Hematopoietic multipotent progenitor cell treated with erythropoietin and hydrocortisone succinate and interleukin-3 and kit ligand, for 4 days (in vitro differentiated cells): Measurements from ENCODE around the gene RYR3.

Experiments used
- DNase-seq: peaks from one replicate; pipeline ENCODE4 v3.0.0-alpha.2; 2015

RYR3 gene

GRCh38 chr15:33322091-33322490 lies 11.3 kb downstream of the RYR3 start:
- no peak for DNase-seq

GRCh38 chr15:33324609-33325008 lies 13.8 kb downstream of the RYR3 start:
- no peak for DNase-seq

DNA sequence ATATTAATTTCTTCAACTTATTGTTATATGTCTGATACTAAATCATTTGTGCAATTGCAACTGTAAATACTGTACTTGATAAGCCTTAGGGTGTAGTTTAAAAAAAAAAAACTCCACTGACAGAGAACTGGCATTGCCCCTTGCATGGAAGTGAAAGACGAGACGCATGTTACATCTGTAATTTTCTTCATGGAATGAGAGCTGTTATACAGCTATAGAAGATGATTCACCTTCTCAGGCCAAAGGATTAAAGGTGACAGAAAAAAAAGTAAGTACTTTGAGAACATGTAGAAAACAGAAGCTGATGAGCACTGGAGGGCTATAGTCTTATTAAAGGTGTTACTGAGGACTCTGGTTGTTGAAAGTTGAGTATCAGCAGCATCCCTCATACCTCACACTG lies 16.1 kb downstream of the RYR3 start:
- DNase-seq: no peak

GRCh38 chr15:33328106-33328505 lies 17.3 kb downstream of the RYR3 start:
- DNase-seq: peak; percentile 49

GRCh38 chr15:33329457-33329856 lies 18.7 kb downstream of the RYR3 start:
- no peak for DNase-seq

DNA sequence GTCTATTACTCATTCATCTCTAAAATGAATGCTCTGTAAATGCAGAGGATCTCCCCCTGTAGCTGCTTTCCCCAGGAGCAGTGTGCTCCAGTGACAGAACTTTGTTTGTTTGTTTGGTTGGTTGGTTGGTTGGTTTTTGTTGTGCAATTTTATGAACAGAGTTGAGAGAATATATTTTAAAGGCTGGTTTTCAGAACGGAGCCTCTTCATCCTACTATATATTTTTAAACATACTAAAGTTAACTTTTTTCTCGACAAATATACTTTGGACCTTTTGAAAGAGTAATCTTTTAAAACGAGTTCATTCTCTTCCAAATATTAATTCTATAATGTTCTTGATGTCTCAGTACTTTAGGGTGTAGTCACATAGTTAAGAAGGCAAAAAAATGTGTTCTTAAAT lies 20.2 kb downstream of the RYR3 start:
- DNase-seq: no peak

DNA sequence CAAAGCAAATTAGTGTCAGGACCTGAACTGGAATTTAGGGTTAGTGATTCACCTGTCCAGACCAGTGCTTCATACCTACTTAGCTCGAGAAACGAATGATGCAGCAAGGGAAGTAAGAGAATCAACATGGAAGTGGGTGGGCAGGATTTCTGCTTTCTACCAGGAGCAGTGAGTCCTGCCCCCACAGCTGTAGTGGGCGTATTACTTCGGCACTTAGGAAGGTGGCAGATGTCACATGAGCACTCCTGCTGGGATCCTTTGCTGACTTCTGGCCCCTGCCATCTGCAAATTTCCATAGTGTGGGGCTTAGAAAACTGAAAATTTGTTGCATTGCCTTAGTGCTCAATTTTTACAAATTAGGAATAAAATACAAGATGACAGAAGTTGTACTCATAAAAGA lies 31.2 kb downstream of the RYR3 start:
- no peak for DNase-seq

- DNase-seq: no peak
Observed at GRCh38 chr15:33343275-33343674, 32.5 kb downstream of the RYR3 start.

GRCh38 chr15:33344111-33344510 lies 33.3 kb downstream of the RYR3 start:
- no peak for DNase-seq

- DNase-seq: no peak
Observed at GRCh38 chr15:33344530-33344929, 33.8 kb downstream of the RYR3 start.

- no peak for DNase-seq
Observed at GRCh38 chr15:33354411-33354810, 43.6 kb downstream of the RYR3 start.

DNA sequence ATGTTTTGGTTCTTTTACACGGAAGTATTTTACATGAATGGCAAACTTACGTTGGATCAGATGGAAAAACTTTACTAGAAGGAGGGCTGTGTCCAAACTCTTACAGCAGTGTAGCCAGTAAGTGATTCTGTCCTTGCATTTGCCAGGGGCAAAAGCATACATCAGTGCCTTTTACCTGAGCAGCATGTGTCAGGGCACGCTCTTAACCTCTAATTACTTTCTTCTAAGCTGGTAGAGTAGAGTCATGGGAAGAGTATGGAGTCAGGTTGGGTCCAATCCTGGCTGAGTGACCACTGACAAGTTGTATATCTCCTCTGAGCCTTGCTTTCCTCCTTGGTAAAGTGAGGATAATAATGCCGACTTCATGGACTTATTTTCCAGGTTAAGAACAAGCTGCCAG lies 47.1 kb downstream of the RYR3 start:
- DNase-seq: no peak

DNA sequence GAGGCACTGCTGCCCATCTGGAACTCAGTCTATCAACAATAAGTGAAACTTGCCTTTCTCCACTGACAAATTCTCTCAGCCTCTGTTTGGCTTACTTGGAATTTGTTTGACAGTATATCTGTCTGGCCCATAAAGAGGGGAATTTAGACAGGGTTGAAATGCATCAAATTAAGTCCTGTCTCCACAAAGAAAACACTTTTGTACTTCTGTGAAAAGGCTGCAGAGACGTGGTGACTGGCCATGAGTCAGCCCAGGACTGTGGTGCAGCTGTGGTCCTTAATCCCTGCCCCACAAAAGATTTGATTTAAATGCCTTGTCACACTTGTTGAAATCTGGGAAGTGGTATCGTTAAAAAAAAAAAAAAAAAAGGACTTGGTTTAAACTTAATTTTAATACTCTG lies 47.5 kb downstream of the RYR3 start:
- peak; percentile 24 for DNase-seq

DNA sequence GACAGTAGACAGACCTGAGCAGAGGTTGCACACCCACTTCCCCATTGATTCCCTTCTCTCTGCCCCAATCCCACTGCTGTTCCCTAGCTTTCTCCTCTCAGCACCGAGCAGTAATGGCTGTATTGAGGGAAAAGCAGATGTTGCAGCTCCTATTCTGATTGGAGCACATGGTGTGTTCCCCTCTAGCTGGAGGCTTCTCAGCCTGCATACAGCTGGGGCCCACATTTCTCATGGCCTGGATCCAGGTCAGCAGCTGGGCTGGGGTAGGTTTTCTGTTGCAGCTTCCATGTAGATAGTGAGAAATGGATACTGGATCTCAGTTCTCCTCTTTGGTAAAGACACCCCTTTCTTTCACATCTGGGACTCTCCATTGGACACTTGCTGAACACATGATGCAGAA lies 50.1 kb downstream of the RYR3 start:
- no peak for DNase-seq

- DNase-seq: no peak
Observed at GRCh38 chr15:33369941-33370622, 59.3 kb downstream of the RYR3 start.

- DNase-seq: no peak
Observed at GRCh38 chr15:33370623-33371020, 59.9 kb downstream of the RYR3 start.

- DNase-seq: no peak
Observed at GRCh38 chr15:33371159-33371558, 60.4 kb downstream of the RYR3 start.

DNA sequence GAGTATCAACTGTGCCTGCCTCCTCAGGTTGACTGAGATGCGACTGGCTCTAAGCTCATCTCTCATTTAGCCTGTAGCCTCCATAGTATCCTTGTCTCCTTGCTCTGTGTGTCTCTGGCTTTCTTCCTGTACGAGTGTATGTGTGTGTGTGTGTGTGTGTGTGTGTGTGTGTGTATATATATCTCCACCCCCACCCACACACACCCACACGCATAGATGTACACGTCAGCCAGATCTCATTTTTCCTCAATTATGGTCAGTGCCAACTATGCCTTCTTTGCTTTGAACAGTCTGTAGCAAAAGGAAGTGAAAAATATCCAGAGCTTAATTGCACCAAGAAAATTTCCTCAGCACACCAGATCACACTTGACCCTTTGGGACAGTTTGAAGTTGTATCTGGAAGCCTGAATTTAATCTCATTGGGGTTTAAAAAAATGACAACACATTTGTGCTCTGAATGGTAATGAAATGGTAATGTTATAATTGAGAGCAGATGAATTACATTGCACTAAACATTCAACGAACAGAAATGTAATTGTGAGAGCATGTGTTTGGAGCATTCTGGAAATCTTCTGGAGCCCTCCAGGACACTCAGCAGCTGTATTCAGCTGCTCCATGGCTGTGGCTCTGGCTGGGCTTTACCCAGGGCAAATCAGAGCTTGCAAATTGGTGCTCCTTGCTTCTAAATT lies 63.6 kb downstream of the RYR3 start:
- no peak for DNase-seq

DNA sequence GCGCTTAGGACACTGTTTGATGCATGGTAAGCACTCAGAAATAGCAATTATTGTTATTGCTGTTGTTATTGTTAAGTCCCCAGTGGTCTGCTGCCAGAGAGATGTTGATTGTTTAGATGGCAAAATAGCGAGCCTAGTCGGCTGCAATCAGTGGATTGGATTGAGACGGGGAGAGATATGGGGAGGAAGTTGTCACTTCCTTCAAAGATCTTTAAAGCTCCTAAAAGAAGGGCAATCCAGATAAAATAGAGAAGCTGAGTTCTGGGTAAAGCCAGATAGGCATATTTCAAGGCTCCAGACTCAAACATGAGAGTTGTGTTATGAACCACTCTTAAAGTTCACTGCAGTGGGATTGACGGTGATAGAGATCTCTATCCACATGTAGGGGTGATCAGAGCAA lies 64.5 kb downstream of the RYR3 start:
- peak; percentile 51 for DNase-seq

DNA sequence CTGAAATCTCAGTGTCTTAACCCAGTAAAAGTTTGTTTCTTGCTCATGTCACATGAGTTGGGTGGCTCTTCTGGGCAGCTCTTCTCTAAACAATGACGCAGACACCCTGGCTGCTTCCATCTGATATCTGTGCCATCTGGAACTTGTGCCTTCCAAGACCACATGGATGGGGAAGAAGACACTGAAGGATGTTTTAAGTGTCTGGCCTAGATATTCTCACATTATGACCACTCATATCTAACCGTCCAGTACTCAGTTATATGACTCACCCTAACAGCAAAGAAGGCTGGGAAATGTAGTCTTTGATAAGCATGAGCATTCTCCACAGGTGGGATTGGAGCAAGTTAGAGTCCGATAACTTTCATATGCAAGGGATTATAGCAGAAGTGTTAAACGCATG lies 66.4 kb downstream of the RYR3 start:
- peak; percentile 79 for DNase-seq

GRCh38 chr15:33378866-33379480 lies 68.2 kb downstream of the RYR3 start:
- DNase-seq: peak; percentile 54

- DNase-seq: no peak
Observed at GRCh38 chr15:33380406-33380805, 69.6 kb downstream of the RYR3 start.

- DNase-seq: no peak
Observed at GRCh38 chr15:33382491-33382890, 71.7 kb downstream of the RYR3 start.

DNA sequence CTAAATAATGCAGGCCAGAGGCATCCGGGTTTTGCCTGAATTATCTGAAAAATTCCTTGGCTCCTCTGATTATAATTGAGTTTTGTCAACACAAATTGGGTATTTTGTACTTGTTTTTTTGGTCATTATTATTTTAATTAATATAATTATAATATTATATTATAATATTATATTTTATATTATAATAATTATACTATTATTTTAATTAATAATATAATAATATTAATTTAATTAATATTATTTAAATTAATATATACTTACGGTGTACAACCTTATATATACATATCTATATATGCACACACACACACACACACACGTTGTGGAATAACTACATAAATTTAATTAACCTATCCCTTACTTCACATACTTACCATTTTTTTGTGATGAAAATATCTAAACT lies 73.5 kb downstream of the RYR3 start:
- no peak for DNase-seq
